NOMO-1 treated with dmso at 0.1 percent for 144 hours (cell line): ENCODE results near the gene ZBTB37.
"Not testable (repeated sequence)": the region's sequence is repeated elsewhere in the genome, so short reads cannot be mapped to it uniquely, and the experiment has no call there.

Experiments used
- DNase-seq: peaks from one replicate; lab custom pipeline; 2025; ENCODE audit not compliant: unreplicated experiment; lab: John Stamatoyannopoulos, UW

Gene ZBTB37

DNA sequence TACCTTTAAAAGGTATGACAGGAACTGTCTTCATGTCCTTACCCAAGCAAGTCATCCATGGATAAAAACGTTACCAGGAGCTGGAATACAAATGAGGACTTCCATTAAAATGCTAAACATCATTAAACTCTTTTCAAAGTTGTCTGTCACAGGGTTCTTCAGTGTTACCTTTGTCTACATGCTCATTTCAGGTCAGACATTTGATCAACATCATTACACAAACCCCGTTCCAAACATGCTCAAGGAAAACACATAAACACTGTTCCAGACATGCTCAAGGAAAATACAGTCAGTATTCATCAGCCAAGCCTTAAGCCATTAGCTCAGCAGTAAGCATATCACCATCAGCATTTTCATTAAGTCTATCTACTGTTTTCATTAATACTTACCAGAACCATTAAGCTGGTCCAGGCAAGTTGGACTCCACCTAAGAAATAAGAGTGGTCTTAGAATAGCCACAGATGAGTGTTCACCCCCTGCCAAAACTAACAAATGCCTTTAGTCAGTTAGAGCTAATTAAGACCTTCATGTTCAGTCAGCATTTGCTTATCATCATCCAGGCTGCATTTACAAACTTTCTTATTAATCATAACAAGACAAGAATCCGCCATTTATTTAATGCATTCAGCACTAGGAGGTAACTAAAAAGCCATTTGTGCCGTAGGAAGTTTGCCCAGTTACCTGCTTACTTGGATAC lies 2.6 kb upstream of the ZBTB37 start:
- DNase-seq: no peak

DNA sequence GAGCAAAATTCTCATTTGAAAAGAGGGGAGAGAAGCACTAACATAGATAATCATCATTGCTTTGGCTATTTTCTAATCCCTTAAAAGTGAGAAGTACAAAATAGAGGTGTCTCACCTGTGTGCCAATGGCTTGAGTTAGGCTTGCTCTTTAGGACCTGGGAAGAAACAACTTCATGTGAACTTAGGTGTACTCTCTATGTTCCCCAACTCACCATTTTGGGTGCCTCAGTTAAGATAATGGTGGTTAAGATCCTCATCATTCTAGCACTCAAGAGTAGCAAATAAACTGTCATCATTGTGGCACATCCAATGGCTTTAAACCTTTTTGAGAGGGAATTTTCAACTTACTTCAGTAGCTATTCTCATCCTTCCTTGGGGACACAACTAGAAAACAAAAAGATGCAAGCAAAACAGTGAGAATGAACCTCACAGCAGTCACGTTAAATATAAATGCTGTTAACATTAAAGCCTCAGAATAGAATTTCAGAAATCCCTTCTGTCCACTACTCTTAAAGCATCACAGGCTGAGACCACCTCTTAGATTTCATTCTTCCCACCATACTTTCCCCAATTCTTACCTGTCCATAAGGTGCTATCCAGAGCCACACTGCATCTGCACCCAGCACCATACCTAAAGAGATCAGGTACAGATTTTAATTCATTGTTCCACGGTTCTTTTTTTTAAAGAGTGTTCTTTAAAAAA lies 1.6 kb upstream of the ZBTB37 start:
- DNase-seq: no peak

DNA sequence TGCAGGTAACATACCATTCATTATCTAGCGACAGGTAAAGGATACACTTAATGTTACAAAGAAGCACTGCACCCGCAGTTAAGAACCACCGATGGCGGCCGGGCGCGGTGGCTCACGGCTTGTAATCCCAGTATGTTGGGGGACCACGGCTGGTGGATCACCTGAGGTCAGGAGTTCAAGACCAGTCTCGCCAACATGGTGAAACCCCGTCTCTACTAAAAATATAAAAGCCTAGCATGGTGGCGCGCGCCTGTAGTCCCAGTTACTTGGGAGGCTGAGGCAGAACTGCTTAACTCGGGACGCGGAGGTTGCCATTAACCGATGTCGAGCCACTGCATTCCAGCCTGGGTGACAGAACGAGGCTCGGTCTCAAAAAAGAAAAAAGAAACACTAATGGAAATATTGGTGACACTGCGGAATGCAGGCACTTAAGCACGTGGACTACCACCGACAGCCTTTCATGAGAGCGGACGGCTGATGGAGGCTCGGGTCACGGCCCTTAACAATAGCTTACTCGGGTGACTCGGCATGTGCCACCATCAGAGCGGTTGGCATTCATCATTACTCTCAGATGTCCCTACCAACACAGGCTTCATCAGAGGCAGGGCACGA lies 933 bp upstream of the ZBTB37 start:
- DNase-seq: no peak

DNA sequence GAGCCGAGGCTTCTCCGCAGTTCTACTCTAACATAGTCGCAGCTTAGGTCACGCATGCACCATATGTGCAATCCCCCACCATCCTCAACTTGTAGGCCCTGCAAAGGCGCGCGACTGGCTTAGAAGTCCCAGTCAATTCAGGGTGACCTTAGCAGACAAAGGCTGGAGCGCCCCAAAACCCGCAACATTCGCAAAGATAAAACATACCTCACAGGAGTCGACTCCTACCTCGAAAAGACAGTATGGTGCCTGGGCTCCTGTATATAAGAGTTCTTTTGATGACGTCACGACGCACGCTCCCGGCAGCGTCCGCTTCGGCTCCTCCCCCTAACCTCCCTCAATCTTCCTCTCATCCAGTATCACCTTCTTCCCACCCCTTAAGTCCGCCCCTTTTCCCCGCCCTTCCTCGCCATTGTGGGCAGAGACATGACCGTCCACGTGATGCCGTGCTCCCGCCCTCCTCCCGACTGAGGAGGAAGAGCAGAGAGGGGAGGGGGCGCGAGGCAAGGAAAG lies 371 bp upstream of the ZBTB37 start, which contains the start of gene GAS5:
GAS5 (minus strand) TSS at position 237 of the 513 bp plus-strand sequence.
- peak; percentile 98 for DNase-seq

DNA sequence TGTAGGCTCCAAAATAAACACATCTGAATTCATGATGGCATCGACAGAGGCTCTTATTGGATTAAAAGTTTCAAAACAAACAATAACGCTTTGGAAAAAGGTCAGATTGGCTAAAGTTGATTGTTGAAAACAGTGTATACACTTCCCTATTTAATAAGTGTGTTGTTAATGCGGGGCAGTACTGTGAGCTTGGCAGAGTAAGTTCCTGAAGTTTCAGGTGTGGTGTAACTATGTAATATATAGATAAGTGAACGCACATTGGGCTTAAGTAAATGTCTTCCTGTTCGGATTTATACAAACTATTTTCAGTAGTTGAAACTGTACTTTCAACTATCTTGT lies 810 bp downstream of the ZBTB37 start:
- no peak for DNase-seq

DNA sequence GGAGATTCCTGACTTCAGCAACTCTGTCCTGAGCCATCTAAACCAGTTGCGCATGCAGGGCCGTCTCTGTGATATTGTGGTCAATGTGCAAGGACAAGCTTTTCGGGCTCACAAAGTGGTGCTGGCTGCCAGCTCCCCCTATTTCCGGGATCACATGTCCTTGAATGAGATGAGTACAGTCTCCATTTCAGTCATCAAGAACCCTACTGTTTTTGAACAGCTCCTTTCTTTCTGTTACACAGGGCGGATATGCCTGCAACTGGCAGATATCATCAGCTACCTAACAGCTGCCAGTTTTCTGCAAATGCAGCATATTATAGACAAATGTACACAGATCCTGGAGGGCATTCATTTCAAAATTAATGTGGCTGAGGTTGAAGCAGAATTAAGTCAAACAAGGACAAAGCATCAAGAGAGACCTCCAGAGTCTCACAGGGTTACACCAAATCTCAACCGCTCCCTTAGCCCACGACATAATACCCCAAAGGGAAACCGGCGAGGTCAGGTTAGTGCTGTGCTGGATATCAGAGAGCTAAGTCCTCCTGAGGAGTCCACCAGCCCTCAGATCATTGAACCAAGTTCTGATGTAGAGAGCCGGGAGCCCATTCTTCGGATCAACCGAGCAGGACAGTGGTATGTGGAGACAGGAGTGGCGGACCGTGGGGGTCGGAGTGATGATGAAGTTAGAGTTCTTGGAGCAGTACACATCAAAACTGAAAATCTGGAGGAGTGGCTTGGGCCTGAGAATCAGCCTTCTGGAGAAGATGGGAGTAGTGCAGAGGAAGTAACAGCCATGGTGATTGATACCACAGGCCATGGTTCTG lies 2.3 kb downstream of the ZBTB37 start:
- no peak for DNase-seq

DNA sequence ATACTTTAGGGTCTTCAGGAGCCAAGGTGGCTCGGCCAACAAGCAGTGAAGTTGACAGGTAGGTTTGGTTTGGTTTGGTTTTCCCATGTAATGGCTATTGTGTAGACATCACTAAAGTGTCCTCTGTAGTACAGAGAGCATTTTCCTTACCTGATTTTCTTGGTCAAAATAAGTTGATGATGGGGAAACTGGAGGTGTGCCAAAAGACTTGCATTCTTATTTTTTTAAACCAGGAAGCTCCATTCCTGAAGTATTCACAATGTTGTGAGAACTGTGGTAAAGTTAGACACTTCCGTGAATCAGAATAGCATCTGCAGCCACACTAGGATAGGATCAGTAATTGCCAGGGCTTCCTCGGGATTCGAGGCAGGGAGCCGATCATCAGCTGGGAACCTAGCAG lies 2.9 kb downstream of the ZBTB37 start:
- DNase-seq: no peak

DNA sequence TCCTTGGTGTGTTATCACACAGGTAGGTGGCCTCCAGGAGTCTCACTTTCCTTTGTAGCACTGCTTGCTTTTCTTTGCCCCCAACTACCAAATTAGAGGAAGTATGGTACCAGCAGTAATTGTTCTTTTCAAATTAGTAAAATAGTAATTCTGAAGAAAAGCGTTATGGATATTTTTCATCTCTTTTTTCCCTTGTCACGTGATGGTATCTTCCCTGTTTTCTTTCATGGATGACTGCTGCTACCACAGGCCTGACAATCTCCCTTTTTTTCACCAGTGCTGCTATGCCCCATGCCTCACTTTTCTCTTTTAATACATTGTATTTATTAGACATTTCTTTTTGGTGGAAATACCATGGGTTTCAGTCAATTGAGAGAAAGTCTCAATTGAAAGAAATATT lies 3.3 kb downstream of the ZBTB37 start:
- DNase-seq: no peak

DNA sequence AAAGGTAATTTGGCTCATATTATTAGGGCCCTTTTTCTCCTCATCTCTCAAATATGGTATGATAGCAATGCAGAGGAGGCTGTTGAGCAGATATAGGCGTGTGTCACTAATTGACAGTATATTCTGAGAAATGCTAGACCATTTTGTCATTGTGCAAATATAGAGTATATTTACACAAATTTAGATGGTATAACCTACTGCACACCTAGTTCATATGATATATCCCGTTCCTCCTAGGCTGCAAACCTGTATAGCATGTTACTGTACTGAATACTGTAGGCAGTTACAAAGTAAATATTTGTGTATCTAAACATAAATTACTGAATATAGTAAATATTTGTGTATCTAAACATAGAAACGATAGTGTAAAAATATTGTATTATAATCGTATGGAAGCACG lies 8.6 kb downstream of the ZBTB37 start:
- DNase-seq: no peak

DNA sequence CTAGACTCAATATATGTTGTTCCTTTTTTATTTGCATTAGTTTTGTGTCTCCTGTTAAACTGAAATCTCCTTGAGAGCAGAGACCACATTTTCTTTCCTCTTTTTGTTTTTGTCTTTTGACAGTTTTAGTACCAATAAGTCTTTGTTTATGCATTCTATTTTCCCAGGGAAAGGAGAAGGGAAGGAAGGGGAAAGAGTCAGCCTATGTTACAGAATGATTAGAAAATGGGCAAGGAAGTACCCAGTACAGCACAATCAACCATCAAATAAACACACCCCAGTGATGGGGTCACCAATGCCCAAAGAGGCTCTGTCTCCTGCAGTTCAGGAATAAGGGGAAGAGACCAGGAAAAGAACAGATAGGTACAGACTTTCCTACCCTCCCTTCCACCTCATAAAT lies 10.1 kb downstream of the ZBTB37 start:
- DNase-seq: no peak

DNA sequence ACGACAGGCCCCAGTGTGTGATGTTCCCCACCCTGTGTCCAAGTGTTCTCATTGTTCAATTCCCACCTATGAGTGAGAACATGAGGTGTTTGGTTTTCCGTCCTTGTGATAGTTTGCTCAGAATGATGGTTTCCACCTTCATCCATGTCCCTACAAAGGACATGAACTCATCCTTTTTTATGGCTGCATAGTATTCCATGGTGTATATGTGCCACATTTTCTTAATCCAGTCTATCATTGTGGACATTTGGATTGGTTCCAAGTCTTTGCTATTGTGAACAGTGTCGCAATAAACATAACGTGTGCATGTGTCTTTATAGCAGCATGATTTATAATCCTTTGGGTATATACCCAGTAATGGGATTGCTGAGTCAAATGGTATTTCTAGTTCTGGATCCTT lies 12.9 kb downstream of the ZBTB37 start:
- DNase-seq: not testable (repeated sequence)

DNA sequence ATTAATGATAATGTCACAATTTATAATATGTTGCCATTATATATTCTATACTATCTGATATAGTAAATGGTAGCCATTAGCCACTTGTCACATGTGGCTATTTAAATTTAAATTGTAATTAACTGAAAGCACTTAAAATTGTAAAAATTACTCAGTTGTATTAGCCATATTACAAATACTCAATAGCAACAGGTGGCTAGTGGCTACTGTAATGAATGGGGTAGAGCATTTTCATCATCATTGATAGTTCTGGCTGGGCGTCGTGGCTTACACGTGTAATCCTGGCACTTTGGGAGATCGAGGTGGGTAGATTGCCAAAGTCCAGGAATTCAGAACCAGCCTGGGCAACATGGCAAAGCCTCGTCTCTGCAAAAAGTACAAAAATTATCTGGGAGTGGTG lies 16.5 kb downstream of the ZBTB37 start:
- DNase-seq: no peak

DNA sequence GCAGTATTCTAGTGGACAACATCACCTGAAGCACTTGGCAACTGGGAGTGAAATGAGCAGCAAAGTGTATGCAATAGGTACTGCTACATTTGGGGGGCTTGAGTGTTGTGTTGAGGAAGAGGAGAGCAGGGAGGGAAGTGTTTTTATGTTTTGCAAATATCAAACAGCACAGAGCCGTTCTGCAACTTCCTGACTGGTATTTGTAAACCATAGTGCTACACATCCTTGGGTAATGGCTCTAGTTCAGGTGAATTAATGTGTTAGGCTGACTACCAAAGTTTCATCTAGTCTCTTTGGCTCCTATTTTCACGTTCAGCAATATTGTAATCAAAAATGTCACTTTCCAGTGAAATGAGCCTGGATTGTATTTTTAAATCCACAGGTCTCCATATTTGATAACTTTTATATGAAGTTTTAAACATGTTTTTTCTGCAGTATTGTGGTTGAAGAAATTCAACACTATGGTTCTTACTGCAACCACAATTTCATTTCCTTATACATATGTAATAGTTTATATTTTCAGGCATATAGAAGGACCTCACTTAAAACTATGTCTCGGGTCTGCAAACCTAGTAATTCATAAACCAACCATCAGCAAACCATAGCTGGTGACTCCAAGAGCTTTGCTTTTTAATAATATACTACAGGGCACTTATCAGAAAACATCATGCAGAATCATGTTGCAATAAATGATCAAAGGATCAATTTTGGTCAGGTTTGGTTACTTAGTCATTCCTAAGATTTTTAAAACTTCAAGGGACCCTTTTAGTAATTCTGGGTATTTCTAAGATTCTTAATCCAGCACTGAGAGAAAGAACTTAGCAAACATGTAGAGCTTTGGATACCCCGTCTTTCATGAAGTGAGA lies 18.8 kb downstream of the ZBTB37 start:
- DNase-seq: no peak

DNA sequence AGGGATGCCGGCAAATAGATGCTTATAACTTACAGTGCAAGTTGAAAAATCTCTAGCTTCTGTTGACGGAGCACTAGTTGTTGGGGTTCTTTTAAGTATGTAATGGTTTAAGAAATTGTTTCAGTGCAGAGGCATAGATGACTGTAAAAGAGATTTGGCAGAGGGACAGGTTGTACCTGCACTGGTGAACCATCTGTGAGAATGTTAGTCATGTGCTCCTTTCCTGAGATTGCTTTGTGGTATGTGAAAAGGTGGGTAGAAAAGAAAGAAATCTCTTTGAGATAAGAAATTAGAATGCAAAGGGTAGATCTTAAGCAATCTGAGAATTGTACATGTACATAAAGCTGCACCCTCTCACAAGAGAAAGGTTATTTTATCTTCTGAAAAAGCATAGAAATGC lies 19.4 kb downstream of the ZBTB37 start:
- no peak for DNase-seq

DNA sequence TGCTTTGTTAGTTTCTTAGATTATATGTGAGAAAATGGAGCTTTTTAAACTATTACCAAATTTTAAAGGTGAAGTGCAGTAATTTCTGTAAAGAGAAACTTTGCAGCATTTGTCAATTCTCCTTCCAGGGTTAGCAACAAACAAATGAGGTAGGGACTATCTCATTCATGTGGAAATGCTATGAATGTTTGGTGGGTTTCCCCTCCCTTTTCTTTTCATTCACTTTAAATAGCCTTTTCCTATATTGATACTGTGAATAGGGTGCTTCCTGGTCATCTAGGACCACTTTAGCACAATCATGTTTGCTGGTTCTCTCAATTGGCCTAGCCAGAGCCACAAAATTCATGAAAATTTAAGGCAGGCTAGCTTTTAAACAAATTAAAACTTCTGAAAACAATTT lies 20.6 kb downstream of the ZBTB37 start:
- no peak for DNase-seq

DNA sequence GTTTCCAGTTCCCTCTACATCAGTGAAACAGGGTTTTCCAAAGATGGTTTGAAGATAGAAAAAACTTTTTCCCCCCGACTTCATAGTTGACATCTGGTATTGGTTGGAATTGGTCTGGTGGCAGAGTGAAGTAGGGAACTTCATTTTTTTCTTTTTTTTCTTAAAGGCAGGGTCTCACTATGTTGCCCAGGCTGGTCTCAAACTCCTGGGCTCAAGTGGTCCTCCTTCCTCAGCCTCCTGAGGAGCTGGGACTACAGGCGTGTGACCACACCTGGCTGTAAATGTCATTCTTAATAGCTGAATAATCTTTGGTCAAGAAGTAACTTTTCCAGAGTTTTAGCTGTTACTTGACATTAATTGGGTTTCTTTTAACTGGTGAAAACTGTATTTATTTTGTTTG lies 21.7 kb downstream of the ZBTB37 start:
- no peak for DNase-seq

DNA sequence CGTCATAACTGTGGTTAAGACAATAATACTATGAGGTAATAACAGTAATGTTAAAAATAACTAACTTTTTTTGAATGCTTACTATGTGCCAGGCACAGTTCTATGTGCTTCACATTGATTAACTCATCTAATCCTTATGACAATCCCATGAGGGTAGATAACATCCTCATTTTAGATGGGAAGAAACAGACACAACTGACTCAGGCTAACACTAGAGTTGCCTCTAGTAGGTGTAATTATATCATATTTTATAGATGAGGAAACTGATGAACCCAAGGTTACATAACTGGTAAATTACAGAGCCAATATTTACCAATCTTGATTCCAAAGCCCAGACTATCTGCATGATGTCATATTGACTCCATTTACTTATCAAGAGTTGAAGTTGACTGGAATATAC lies 25.4 kb downstream of the ZBTB37 start:
- no peak for DNase-seq

DNA sequence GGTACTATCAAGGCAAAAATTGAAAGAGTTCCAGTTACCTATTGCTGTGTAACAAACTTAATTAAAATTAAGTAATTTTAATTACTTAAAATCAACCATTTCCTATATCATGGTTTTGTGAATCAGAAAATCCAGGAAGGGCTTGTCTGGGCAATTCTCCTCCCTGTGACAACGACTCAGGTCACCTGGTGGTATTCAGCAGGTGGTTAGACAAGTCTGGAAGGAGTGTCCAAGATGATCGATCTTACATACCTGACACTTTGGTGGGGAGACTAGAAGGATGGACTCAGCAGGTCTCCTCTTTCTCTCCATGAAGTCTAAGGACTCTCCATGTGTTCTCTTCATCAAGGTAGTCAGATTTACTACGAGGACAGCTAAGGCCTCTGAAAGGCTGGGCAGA lies 26.0 kb downstream of the ZBTB37 start:
- no peak for DNase-seq

DNA sequence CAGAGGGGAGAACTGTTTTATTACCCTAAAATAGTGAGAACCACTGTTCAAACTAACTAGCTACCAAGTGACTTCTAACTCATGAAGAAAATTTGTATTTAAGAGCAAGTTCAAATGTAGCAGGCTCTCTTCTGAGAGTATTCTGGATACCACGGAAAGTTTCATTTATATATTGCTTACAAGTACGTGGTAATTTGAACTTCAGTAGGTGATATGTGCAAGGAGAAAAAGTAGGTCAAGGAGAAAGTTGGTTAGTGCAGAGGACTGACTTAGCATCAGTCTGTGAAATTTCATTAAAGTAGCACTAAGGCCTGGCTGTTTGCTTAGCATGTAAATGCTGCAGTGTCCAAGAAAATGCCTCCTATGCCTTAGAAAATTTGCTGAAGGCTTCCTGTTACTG lies 32.2 kb downstream of the ZBTB37 start:
- no peak for DNase-seq

DNA sequence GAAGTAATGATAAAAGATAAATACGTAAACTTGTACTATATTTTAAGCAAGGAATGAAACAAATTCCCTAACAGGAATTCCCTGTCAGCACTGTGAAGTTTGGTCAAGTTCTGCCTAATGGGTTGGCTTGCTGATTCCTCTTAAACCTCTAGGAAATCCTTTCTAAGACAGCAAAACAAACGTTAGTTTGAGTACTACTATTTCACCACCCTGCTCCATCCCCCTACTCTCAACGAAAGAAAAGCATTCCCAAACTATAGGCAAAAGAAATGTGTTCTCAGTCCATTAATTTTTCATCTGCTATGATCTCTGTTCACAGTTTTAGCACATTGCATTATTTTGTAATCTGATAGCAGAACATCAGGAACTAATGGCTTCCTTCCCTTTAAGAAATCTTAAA lies 32.8 kb downstream of the ZBTB37 start:
- DNase-seq: no peak
